H1 (cell line): ENCODE measurements around the gene LANCL1. TPM values are rescaled to one million over a fixed set of nuclear protein-coding genes. Genes with fewer than 3 reads are reported as not detected.

Experiments
- CTCF ChIA-PET: fragments of 300-600 bp; sonication (Branson Sonifier 250); formaldehyde crosslinking; loops from one replicate; lab custom pipeline; 2021; ENCODE audit not compliant: partially characterized antibody; lab: Charles Lee
- POLR2A ChIA-PET: fragments of 300-600 bp; sonication (Branson Sonifier 250); formaldehyde crosslinking; loops from one replicate; lab custom pipeline; 2021; ENCODE audit warnings: inconsistent platforms; ENCODE audit not compliant: partially characterized antibody; lab: Charles Lee
- DNase-seq, 2 experiments: peaks; one replicate each; pipeline versions ENCODE4 v3.0.0 to v3.0.0-alpha.2; 2010 to 2022; ENCODE audit warnings: low spot score in 2 of 2, low read depth in 1 of 2, mixed read lengths in 1 of 2
- FAIRE-seq: peaks from 2 replicates; lab custom pipeline; 2011; peaks lifted over from hg19 to GRCh38; lab: Jason Lieb, UNC
- H2AFZ ChIP-seq: 2 replicates; pipeline ENCODE4 v1.8.1; 2012; ENCODE audit warnings: low read length, inconsistent platforms
- H2AK5ac ChIP-seq: 2 replicates; pipeline ENCODE4 v1.6.1; 2013; ENCODE audit warnings: low read depth, low read length
- H2BK120ac ChIP-seq: replicated peaks from 2 replicates; pipeline ENCODE3; 2013; ENCODE audit warnings: low read depth, low read length, inconsistent platforms
- H2BK12ac ChIP-seq: 2 replicates; pipeline ENCODE4 v1.6.1; 2013; ENCODE audit warnings: low read depth, low read length
- H2BK15ac ChIP-seq: 2 replicates; pipeline ENCODE4 v1.6.1; 2013; ENCODE audit warnings: low read length
- H2BK20ac ChIP-seq: 2 replicates; pipeline ENCODE4 v1.6.1; 2013; ENCODE audit warnings: low read length
- H2BK5ac ChIP-seq: 2 replicates; pipeline ENCODE4 v1.6.1; 2013; ENCODE audit warnings: low read depth, low read length
- H3K14ac ChIP-seq: 2 replicates; pipeline ENCODE4 v1.6.1; 2013; ENCODE audit warnings: inconsistent platforms; ENCODE audit not compliant: insufficient read length
- H3K18ac ChIP-seq: 2 replicates; pipeline ENCODE4 v1.6.1; 2013; ENCODE audit warnings: low read length; ENCODE audit errors: extremely low read depth
- H3K23ac ChIP-seq: 2 replicates; pipeline ENCODE4 v1.6.1; 2013; ENCODE audit warnings: inconsistent platforms; ENCODE audit not compliant: insufficient read length
- H3K23me2 ChIP-seq: 2 replicates; pipeline ENCODE4 v1.6.1; 2013; ENCODE audit warnings: low read depth, low read length
- H3K27ac ChIP-seq: 2 replicates; pipeline ENCODE4 v1.6.1; 2011; ENCODE audit warnings: low read depth, low read length, inconsistent platforms
- H3K27me3 ChIP-seq, 4 experiments: replicated peaks in 1 of 4; 1 replicate in 1 of 4; 2 replicates in 3 of 4; pipeline versions ENCODE4 v1.6.1 to v1.8.1; 2011 to 2013; ENCODE audit warnings: low read length in 3 of 4, mild to moderate bottlenecking in 3 of 4, inconsistent platforms in 2 of 4, mixed read lengths in 2 of 4, moderate library complexity in 1 of 4; ENCODE audit not compliant: control insufficient read depth in 3 of 4, insufficient read depth in 3 of 4; ENCODE audit errors: extremely low read depth in 1 of 4
- H3K36me3 ChIP-seq, 4 experiments: 2 replicates each; pipeline versions ENCODE4 v1.6.1 to v1.8.1; 2011 to 2013; ENCODE audit warnings: mild to moderate bottlenecking in 4 of 4, low read length in 3 of 4, moderate library complexity in 2 of 4, control low read depth in 1 of 4, inconsistent platforms in 1 of 4; ENCODE audit not compliant: insufficient read depth in 4 of 4, control insufficient read depth in 2 of 4
- H3K4ac ChIP-seq: replicated peaks from 2 replicates; pipeline ENCODE3; 2013; ENCODE audit warnings: low read length, low read depth, mixed read lengths, inconsistent platforms; ENCODE audit not compliant: insufficient read length
- H3K4me1 ChIP-seq, 4 experiments: replicated peaks in 1 of 4; 1 replicate in 1 of 4; 2 replicates in 3 of 4; pipeline versions ENCODE4 v1.6.1 to v1.8.1; 2011 to 2013; ENCODE audit warnings: low read length in 3 of 4, inconsistent platforms in 2 of 4, mixed read lengths in 1 of 4; ENCODE audit not compliant: insufficient read depth in 4 of 4, control insufficient read depth in 3 of 4
- H3K4me2 ChIP-seq, 2 experiments: 2 replicates each; pipeline versions ENCODE4 v1.6.1 to v1.8.1; 2011 to 2013; ENCODE audit warnings: low read depth in 2 of 2, low read length in 2 of 2, control low read depth in 1 of 2, inconsistent platforms in 1 of 2, mild to moderate bottlenecking in 1 of 2; ENCODE audit not compliant: insufficient read depth in 1 of 2
- H3K4me3 ChIP-seq, 4 experiments: fragments of 200-600, 300-600 bp in 1 of 4; sonication (generic), shearing (Covaris generic), sonication (Bioruptor Twin) in 1 of 4; 2 replicates each; pipeline versions ENCODE4 v1.5.1 to v1.8.1; 2011 to 2016; ENCODE audit warnings: low read length in 4 of 4, low read depth in 3 of 4, control low read depth in 2 of 4, inconsistent platforms in 2 of 4, mild to moderate bottlenecking in 2 of 4, mixed read lengths in 1 of 4, moderate library complexity in 1 of 4; ENCODE audit not compliant: insufficient read depth in 2 of 4; ENCODE audit errors: extremely low read depth in 1 of 4
- H3K56ac ChIP-seq: replicated peaks from 2 replicates; pipeline ENCODE3; 2013; ENCODE audit warnings: low read depth, mild to moderate bottlenecking, mixed read lengths, low read length, inconsistent platforms; ENCODE audit not compliant: insufficient read length
- H3K79me1 ChIP-seq: 2 replicates; pipeline ENCODE4 v1.6.1; 2013; ENCODE audit warnings: low read depth, low read length, control low read depth
- H3K79me2 ChIP-seq, 2 experiments: 2 replicates each; pipeline versions ENCODE4 v1.6.1 to v1.8.1; 2012 to 2013; ENCODE audit warnings: low read length in 2 of 2, mild to moderate bottlenecking in 2 of 2, inconsistent platforms in 1 of 2; ENCODE audit not compliant: insufficient read depth in 2 of 2, control insufficient read depth in 1 of 2
- H3K9ac ChIP-seq, 4 experiments: replicated peaks in 1 of 4; 1 replicate in 1 of 4; 2 replicates in 3 of 4; pipeline versions ENCODE4 v1.6.1 to v1.8.1; 2011 to 2013; ENCODE audit warnings: low read depth in 3 of 4, low read length in 3 of 4, control low read depth in 2 of 4, mild to moderate bottlenecking in 2 of 4, moderate library complexity in 2 of 4, inconsistent platforms in 1 of 4; ENCODE audit errors: extremely low read depth in 1 of 4
- H3K9me3 ChIP-seq, 2 experiments: 2 replicates each; pipeline versions ENCODE4 v1.6.1 to v1.8.1; 2012 to 2013; ENCODE audit warnings: mild to moderate bottlenecking in 2 of 2, moderate library complexity in 2 of 2, control low read depth in 1 of 2, inconsistent platforms in 1 of 2, low read depth in 1 of 2, low read length in 1 of 2, mixed read lengths in 1 of 2; ENCODE audit not compliant: insufficient read depth in 2 of 2
- H4K20me1 ChIP-seq, 2 experiments: replicated peaks in 1 of 2; 2 replicates each; pipeline versions ENCODE3 to v1.8.1; 2011 to 2013; ENCODE audit warnings: inconsistent platforms in 2 of 2, low read length in 2 of 2, mild to moderate bottlenecking in 1 of 2; ENCODE audit not compliant: insufficient read depth in 2 of 2, control insufficient read depth in 1 of 2
- H4K5ac ChIP-seq: 2 replicates; pipeline ENCODE4 v1.6.1; 2013; ENCODE audit warnings: low read length, low read depth, mixed read lengths, inconsistent platforms; ENCODE audit not compliant: insufficient read length
- H4K8ac ChIP-seq: 2 replicates; pipeline ENCODE4 v1.8.0; 2013; ENCODE audit warnings: mild to moderate bottlenecking, moderate library complexity, low read length, inconsistent platforms; ENCODE audit not compliant: insufficient read depth; ENCODE audit errors: extremely low read depth
- H4K91ac ChIP-seq: replicated peaks from 2 replicates; pipeline ENCODE3; 2013; ENCODE audit warnings: low read length, mixed read lengths, inconsistent platforms; ENCODE audit not compliant: insufficient read length
- BACH1 ChIP-seq: IDR thresholded peaks from 2 replicates; pipeline ENCODE4 v1.6.1; 2012; ENCODE audit warnings: low read length, improper control_type of control experiment
- BRCA1 ChIP-seq: IDR thresholded peaks from 2 replicates; pipeline ENCODE4 v1.6.1; 2012; ENCODE audit warnings: low read depth, low read length, improper control_type of control experiment
- CTBP2 ChIP-seq: IDR thresholded peaks from 2 replicates; pipeline ENCODE4 v1.7.0; 2011; ENCODE audit warnings: borderline replicate concordance, mild to moderate bottlenecking, moderate library complexity, mixed read lengths, low read length; ENCODE audit not compliant: insufficient read depth, insufficient read length
- EGR1 ChIP-seq: IDR thresholded peaks from 2 replicates; pipeline ENCODE4 v1.6.1; 2011; ENCODE audit warnings: low read depth, low read length, borderline replicate concordance
- HDAC2 ChIP-seq, 2 experiments: fragments of 300-600 bp in 1 of 2; sonication (generic) in 1 of 2; IDR thresholded peaks; 2 replicates each; pipeline ENCODE4 v1.6.1; 2011 to 2012; ENCODE audit warnings: low read depth in 2 of 2, low read length in 2 of 2, mild to moderate bottlenecking in 2 of 2, moderate library complexity in 2 of 2, borderline replicate concordance in 1 of 2, inconsistent platforms in 1 of 2
- HDAC6 ChIP-seq: IDR thresholded peaks from one replicate; pipeline ENCODE4 v1.7.1; 2012; ENCODE audit warnings: low read depth, mild to moderate bottlenecking, inconsistent platforms, low read length, moderate library complexity
- JUN ChIP-seq: IDR thresholded peaks from 2 replicates; pipeline ENCODE4 v1.6.1; 2011; ENCODE audit warnings: low read depth, mild to moderate bottlenecking, improper control_type of control experiment, low read length
- POLR2A ChIP-seq, 2 experiments: IDR thresholded peaks; 1 replicate in 1 of 2; 2 replicates in 1 of 2; pipeline ENCODE4 v1.6.1; 2011; ENCODE audit warnings: low read depth in 2 of 2, low read length in 2 of 2, mild to moderate bottlenecking in 2 of 2; ENCODE audit errors: control extremely low read depth in 1 of 2
- RBBP5 ChIP-seq: IDR thresholded peaks from 2 replicates; pipeline ENCODE4 v1.7.1; 2012; ENCODE audit warnings: low read depth, mild to moderate bottlenecking, inconsistent platforms, low read length, moderate library complexity, borderline replicate concordance
- SIX5 ChIP-seq: IDR thresholded peaks from 2 replicates; pipeline ENCODE4 v1.6.1; 2011; ENCODE audit warnings: mild to moderate bottlenecking, low read depth, low read length
- SP2 ChIP-seq: IDR thresholded peaks from 2 replicates; pipeline ENCODE4 v1.6.1; 2012; ENCODE audit warnings: mild to moderate bottlenecking, low read length, inconsistent platforms
- SRF ChIP-seq: IDR thresholded peaks from 2 replicates; pipeline ENCODE4 v1.6.1; 2011; ENCODE audit warnings: mild to moderate bottlenecking, low read depth, low read length, moderate library complexity
- WGBS, 2 experiments: shearing (Covaris generic) in 1 of 2; methylation state at CpG; one replicate each; pipeline versions ENCODE4 v1.1.6 to v1.1.7; 2013 to 2015; ENCODE audit warnings: low lambda C conversion rate in 2 of 2, mixed read lengths in 2 of 2, inconsistent platforms in 1 of 2, low coverage in 1 of 2, missing lambda C conversion rate in 1 of 2; ENCODE audit not compliant: insufficient replicate concordance in 2 of 2, insufficient coverage in 1 of 2, insufficient read length in 1 of 2; ENCODE audit errors: extremely low coverage in 1 of 2, missing lambda C conversion rate in 1 of 2; 5-methylcytosine and 5-hydroxymethylcytosine counted together
- polyA plus RNA-seq, 7 experiments: library from polyadenylated mRNA; depleted of rRNA in 3 of 7; stranded (reverse) in 5 of 7; unstranded in 2 of 7; fragments of >200 nt in 5 of 7; fragments of 200-250 nt in 2 of 7; gene quantifications; 1 replicate in 5 of 7; 2 replicates in 1 of 7; 4 replicates in 1 of 7; pipeline versions ENCODE4 v1.2.1 to v1.2.3, GENCODE V29; 2011 to 2013; ENCODE audit warnings: missing spikeins in 2 of 7, mixed read lengths in 2 of 7
- total RNA-seq: library from RNA; stranded (reverse); fragmentation: NEBNext Ultra II Directional; extraction: Animal tissue kit (Norgen Biotek cat#: 25700); gene quantifications from 2 replicates; pipeline ENCODE4 v1.2.1, GENCODE V29; 2021
- TF ChIP-seq, protein P1 (sequence below): IDR thresholded peaks from 2 replicates; pipeline ENCODE4 v1.6.1; 2012; ENCODE audit warnings: low read length, inconsistent platforms

LANCL1 gene
- total and polyA plus RNA-seq, 2 of the 8 experiments (the other 6 are each of a cell fraction or from before 2014, with no cell fraction given): 26.2 to 48.7 TPM

DNA sequence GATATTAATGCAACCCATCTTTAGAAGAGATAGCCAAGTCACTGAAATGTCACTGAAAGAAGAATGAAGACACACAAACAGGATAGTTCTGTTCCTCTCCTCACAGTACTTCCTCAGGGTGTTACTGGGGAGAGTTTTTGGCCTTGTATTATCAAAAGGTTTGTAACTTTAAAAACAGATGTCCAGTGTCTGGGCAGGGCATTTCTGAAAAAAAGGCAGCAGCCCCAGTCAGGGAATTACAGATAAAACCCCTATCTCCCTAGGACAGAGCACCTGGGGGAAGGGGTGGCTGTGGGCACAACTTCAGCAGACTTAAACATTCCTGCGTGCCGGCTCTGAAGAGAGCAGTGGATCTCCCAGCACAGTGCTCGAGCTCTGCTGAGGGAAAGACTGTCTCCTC is 30.8 kb downstream of the LANCL1 start:
- H3K27me3 ChIP-seq: no peaks in the 10 kb centered on the region
- DNase-seq (no peak), FAIRE-seq (no peak)
- H2AK5ac ChIP-seq: no peak overlapping the region
- H3K23ac ChIP-seq: no peak overlapping the region
- H3K9ac ChIP-seq: no peak overlapping the region
- no peak overlapping the region for H4K5ac ChIP-seq
- no peak overlapping the region for H2BK12ac ChIP-seq
- H2BK120ac ChIP-seq: no peak overlapping the region
- no peak overlapping the region for H4K91ac ChIP-seq
- H3K56ac ChIP-seq: no peak overlapping the region
- no peak overlapping the region for H2AFZ ChIP-seq
- CTCF ChIA-PET: interaction anchor here (0.6 to 1.7 kb wide), 8 partner anchors 13 to 424 kb away, joined by 3 to 7 read pairs (median 4); no protein-coding TSS in a partner anchor
- H3K36me3 ChIP-seq: no peaks in the 10 kb centered on the region
- no peak overlapping the region for H4K8ac ChIP-seq
- H3K79me1 ChIP-seq: no peaks in the 10 kb centered on the region
- 90% methylated on average over 3 of the region's 3 CpGs; no CpG with 5 or more reads in 1 of the 2 experiments for WGBS, 2 experiments
- H3K79me2 ChIP-seq: peaks cover 0 to 3% of the 10 kb centered on the region in 2 experiments; a peak in 1 of 4 replicates
- no peak overlapping the region for H2BK20ac ChIP-seq
- H3K27ac ChIP-seq: no peak overlapping the region
- no peak overlapping the region for H3K18ac ChIP-seq
- H2BK5ac ChIP-seq: no peak overlapping the region
- H3K4me1 ChIP-seq: peaks cover 0 to 4% (median 0%) of the 10 kb centered on the region in 4 experiments; a peak in 2 of 7 replicates
- H3K4me2 ChIP-seq: no peak overlapping the region
- H3K4ac ChIP-seq: no peak overlapping the region
- H3K23me2 ChIP-seq: no peaks in the 10 kb centered on the region
- 0 out of 4 replicates have a peak, but pooled peaks cover 0 to 3% of the 10 kb centered on the region in 2 experiments for H3K9me3 ChIP-seq
- peaks cover 3 to 5% of the 10 kb centered on the region in 2 experiments for H4K20me1 ChIP-seq
- POLR2A ChIA-PET: no interaction called here
- H3K4me3 ChIP-seq: no peak overlapping the region
- no peak overlapping the region for H3K14ac ChIP-seq
- no peak overlapping the region for H2BK15ac ChIP-seq
- TF ChIP-seq SIX5 (no peak), JUN (no peak), HDAC2 (IDR thresholded peaks at IDR 0.05; ENCODE audit: borderline replicate concordance in 1 of 2, low read depth in 2 of 2, low read length in 2 of 2) (no peak), RBBP5 (no peak), HDAC6 (no peak), POLR2A (IDR thresholded peaks at IDR 0.05; ENCODE audit: control extremely low read depth in 1 of 2, low read depth in 2 of 2, low read length in 2 of 2) (no peak), BACH1 (no peak), CTBP2 (no peak), EGR1 (no peak), SP2 (no peak), SRF (no peak), BRCA1 (no peak)
- TF ChIP-seq, protein P1, sequence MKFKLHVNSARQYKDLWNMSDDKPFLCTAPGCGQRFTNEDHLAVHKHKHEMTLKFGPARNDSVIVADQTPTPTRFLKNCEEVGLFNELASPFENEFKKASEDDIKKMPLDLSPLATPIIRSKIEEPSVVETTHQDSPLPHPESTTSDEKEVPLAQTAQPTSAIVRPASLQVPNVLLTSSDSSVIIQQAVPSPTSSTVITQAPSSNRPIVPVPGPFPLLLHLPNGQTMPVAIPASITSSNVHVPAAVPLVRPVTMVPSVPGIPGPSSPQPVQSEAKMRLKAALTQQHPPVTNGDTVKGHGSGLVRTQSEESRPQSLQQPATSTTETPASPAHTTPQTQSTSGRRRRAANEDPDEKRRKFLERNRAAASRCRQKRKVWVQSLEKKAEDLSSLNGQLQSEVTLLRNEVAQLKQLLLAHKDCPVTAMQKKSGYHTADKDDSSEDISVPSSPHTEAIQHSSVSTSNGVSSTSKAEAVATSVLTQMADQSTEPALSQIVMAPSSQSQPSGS: no peak
